GM06990 (cell line): ENCODE data around the gene MAP7.

Experiments used
- DNase-seq: peaks from one replicate; pipeline ENCODE4 v3.0.0-alpha.2; 2011; ENCODE audit not compliant: insufficient read length; ENCODE audit errors: extremely low read depth
- H3K27me3 ChIP-seq: replicated peaks from 2 replicates; pipeline ENCODE4 v1.6.0; 2011; ENCODE audit warnings: low read length; ENCODE audit not compliant: control insufficient read depth, insufficient read depth
- H3K36me3 ChIP-seq: 2 replicates; pipeline ENCODE4 v1.5.1; 2011; ENCODE audit warnings: low read length; ENCODE audit not compliant: control insufficient read depth, insufficient read depth
- H3K4me3 ChIP-seq: replicated peaks from 2 replicates; pipeline ENCODE4 v1.5.1; 2011; ENCODE audit warnings: low read depth, mild to moderate bottlenecking, control low read depth, low read length
- TF ChIP-seq, protein P1 (sequence below): IDR thresholded peaks from 2 replicates; pipeline ENCODE4 v1.5.1; 2011; ENCODE audit warnings: low read length, control low read depth, mild to moderate bottlenecking, inconsistent platforms; ENCODE audit not compliant: insufficient read depth, poor library complexity, severe bottlenecking

The MAP7 gene

GRCh38 chr6:136370988-136371728 lies 179.1 kb downstream of the MAP7 start:
- Histone ChIP-seq H3K36me3 (no peaks in the 10 kb centered on the region), H3K4me3 (no peak overlapping the region), H3K27me3 (peaks cover 2% of the 10 kb centered on the region; the same call in 1 of the 2 replicates)
- TF ChIP-seq, protein P1, sequence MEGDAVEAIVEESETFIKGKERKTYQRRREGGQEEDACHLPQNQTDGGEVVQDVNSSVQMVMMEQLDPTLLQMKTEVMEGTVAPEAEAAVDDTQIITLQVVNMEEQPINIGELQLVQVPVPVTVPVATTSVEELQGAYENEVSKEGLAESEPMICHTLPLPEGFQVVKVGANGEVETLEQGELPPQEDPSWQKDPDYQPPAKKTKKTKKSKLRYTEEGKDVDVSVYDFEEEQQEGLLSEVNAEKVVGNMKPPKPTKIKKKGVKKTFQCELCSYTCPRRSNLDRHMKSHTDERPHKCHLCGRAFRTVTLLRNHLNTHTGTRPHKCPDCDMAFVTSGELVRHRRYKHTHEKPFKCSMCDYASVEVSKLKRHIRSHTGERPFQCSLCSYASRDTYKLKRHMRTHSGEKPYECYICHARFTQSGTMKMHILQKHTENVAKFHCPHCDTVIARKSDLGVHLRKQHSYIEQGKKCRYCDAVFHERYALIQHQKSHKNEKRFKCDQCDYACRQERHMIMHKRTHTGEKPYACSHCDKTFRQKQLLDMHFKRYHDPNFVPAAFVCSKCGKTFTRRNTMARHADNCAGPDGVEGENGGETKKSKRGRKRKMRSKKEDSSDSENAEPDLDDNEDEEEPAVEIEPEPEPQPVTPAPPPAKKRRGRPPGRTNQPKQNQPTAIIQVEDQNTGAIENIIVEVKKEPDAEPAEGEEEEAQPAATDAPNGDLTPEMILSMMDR: no peak
- no peak for DNase-seq

DNA sequence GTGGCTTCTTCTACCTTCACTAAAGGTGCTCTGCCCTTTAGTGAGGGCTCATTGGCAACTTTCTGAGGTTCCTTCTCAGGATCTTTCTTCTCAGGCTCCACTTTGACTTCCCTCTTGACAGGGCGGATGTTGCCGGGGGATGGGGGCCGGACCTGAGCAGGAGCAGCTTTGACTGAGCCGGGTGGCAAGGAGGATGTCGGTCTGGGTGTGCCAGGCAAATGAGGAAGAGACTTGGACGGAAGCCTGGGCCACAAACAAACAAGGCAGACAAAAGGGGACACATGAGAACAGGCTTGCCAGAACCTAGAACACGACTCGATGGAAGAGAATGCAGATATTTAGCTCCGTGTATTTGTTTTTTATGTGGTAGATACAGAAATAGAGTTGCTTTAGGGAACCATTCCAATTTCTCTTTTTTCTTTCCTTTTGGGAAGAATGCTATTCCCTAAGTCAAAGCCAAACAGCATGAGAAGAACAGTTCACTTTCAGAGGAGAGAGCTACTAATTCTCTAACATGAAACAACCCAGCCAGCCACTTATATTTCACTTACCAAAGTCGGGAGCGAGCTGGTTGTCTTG lies 184.4 kb downstream of the MAP7 start:
- peak; percentile 10 for DNase-seq
- no peaks in the 10 kb centered on the region for H3K36me3 ChIP-seq
- TF ChIP-seq, protein P1: no peak
- no peaks in the 10 kb centered on the region for H3K27me3 ChIP-seq
- no peak overlapping the region for H3K4me3 ChIP-seq

DNA sequence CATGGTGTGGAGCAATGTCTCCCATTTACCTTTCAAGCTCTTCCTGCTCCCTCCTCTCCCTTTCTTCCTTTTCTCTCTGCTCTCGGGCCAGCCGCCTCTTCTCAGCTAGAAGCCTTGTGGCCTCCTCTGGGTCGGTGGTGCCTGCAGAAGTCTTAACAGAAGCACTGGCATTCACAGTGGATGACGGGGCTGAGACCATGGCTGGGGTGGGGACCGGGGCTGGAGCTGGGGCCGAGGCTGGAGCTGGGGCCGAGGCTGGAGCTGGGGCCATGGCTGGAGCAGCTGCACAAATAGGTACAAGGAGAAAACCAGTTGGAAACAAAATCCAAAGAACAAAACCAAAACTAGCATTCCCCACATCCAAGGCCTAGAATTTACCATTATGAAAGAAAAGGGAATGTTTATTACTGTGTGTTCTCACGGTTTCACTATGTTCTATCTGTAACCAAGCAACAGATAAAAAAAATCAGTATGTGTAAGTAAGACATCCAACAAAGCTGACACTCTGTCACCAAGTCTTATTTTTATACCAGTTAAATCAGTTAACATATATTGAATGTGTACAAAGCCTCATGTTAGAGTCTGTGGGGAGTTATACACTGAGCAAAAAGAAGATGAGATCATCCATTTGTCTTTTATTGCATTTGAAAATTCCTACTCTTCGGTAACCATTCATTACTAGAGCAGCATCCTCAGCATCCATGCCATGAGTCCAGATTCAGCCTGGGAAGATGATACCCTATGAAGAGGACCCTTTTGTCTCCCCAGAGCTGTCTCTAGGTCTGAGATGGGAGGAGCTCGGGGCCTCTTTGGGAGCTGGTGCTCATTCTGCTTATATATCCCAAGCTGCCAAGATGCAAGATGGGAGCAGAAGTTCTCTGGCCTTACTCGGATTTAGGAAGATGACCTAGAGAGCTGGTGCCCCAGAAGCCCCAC lies 187.5 kb downstream of the MAP7 start:
- TF ChIP-seq, protein P1: no peak
- no peaks in the 10 kb centered on the region for H3K27me3 ChIP-seq
- no peaks in the 10 kb centered on the region for H3K36me3 ChIP-seq
- no peak overlapping the region for H3K4me3 ChIP-seq
- DNase-seq: no peak

GRCh38 chr6:136361787-136362186 lies 188.4 kb downstream of the MAP7 start:
- Histone ChIP-seq H3K27me3 (no peaks in the 10 kb centered on the region; the same call in 1 of the 2 replicates), H3K36me3 (no peaks in the 10 kb centered on the region), H3K4me3 (no peak overlapping the region)
- no peak for DNase-seq
- TF ChIP-seq, protein P1: no peak

- Histone ChIP-seq H3K27me3 (no peaks in the 10 kb centered on the region; the same call in 1 of the 2 replicates), H3K4me3 (no peak overlapping the region), H3K36me3 (no peaks in the 10 kb centered on the region)
- TF ChIP-seq, protein P1: no peak
- no peak for DNase-seq
Observed at GRCh38 chr6:136360783-136361182, 189.4 kb downstream of the MAP7 start.
